Measurements from ENCODE around the gene CYB5R3.
"Not testable (repeated sequence)": the region's sequence is repeated elsewhere in the genome, so short reads cannot be mapped to it uniquely, and the experiment has no call there.

CYB5R3 gene

DNA sequence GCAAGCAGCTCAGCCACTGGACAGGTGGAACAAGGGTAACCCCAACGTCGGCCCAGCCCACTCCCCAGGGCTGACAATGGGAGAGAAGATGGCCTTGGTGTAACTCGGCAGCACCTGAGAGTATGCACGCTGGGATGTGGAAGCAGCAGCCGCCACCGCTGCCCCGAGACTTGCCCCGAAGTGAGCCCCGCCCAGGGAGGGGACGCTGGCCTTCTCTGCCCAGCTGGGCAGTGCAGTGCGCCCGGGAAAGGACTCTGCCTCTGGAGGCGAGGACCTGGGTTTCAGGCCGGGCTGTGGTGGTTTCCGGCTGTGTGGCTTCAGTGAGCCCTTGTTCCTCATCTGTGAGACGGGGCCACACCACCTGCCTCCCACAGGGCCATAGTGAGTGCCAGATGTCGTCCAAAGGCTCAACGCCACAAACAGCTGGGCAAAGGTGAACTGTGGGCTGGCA, 25.9 kb downstream of the CYB5R3 start:
- no peak overlapping the region for H3K4me3 Mint-ChIP-seq

DNA sequence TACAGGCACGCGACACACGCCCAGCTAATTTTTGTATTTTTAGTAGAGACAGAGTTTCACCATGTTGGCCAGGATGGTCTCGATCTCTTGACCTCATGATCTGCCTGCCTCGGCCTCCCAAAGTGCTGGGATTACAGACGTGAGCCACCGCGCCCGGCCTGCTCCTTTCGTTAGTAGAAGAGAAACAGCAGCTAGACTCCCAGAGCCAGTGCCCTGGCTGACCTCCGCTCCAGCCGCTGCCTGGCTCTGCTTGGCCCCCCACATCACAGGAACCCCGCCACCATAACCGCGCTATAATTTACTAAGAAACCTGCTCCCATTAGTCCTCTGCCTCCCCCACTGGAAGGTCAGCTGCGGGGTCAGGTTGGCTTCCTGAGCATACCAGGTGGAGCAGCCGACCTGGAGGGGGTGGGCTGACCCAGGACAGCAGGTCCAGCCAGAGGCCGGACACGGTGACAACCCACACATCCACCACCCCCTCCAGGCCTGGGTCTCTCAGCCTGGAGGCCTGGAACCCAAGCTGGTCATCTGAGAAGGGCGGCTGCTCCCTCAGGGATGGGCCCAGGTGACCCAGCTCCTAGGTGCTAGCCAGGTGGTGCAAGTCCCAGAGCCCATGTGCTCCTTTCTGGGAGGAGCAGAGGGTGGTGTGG, 27.0 kb downstream of the CYB5R3 start:
- H3K27ac Mint-ChIP-seq (ENCODE audit: low read depth), result peak overlapping the region; percentile 58

More for the DNA sequence above, 25.9 kb downstream of the CYB5R3 start:
- no peak for DNase-seq (ENCODE audit: low spot score in 2 of 2)
- ATAC-seq (replicated peaks; ENCODE audit: extremely low read depth, poor library complexity, severe bottlenecking), result peak; percentile 12
- no peak overlapping the region for H3K27ac Mint-ChIP-seq (ENCODE audit: low read depth)
- no peaks in the 10 kb centered on the region for H3K27me3 Mint-ChIP-seq
- H3K36me3 Mint-ChIP-seq (ENCODE audit: insufficient read depth), result peaks cover 26% of the 10 kb centered on the region
- peaks cover 6% of the 10 kb centered on the region for H3K4me1 Mint-ChIP-seq
- no peaks in the 10 kb centered on the region for H3K9me3 Mint-ChIP-seq

DNA sequence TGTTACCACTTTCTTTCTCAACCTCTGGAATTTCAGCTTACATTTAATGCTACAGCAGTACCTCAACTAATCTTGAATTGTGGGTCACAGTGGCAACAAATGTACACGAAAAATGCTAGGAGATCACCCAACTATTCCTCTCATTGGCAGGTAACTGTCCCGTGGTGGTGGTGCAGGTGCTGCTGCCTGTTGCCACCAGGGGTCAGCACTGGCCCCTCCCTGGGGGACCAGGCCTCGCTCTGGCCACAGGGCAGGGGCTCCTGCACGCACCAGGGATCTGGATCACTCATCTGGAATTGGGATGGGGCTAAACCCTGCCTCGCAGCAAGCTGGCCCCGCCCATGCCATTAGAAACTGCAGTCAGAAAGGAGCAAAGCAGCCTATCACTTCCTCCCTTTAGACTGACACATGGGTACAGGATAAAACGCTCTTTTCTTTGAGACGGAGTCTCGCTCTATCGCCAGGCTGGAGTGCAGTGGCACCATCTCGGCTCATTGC, 27.6 kb downstream of the CYB5R3 start:
- Mint-ChIP-seq H3K27ac (ENCODE audit: low read depth) (peak overlapping the region; percentile 58), H3K4me3 (no peak overlapping the region)

More for the DNA sequence above, 27.0 kb downstream of the CYB5R3 start:
- ATAC-seq (replicated peaks; ENCODE audit: extremely low read depth, poor library complexity, severe bottlenecking) (no peak), DNase-seq (ENCODE audit: low spot score in 2 of 2) (no peak)
- Mint-ChIP-seq H3K9me3 (no peaks in the 10 kb centered on the region), H3K36me3 (ENCODE audit: insufficient read depth) (peaks cover 22% of the 10 kb centered on the region), H3K4me1 (peaks cover 6% of the 10 kb centered on the region), H3K27me3 (no peaks in the 10 kb centered on the region), H3K4me3 (no peak overlapping the region)

DNA sequence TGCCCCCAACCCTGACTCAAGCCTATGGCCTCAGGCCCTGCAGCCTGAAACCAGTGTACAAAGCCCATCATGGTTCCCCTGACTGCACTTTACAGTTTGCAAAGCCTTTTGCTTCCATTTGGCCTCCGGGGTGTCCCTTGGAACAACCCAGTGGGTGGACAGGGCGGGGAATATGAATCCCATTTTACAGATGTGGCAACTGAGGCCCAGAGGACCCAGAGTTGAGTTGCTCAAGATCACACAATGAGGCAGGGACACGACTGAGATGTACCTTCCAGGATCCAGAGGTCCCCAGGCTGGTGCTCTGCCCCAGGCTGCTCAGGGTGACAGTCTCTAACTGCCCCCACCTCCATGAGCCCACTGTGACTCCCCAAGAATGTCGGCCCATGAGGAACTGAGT, 29.1 kb downstream of the CYB5R3 start:
- H3K36me3 Mint-ChIP-seq (ENCODE audit: insufficient read depth), result peaks cover 28% of the 10 kb centered on the region
- H3K27ac Mint-ChIP-seq (ENCODE audit: low read depth), result no peak overlapping the region
- H3K9me3 Mint-ChIP-seq, result no peaks in the 10 kb centered on the region
- no peak overlapping the region for H3K4me3 Mint-ChIP-seq
- ATAC-seq (replicated peaks; ENCODE audit: extremely low read depth, poor library complexity, severe bottlenecking) (no peak), DNase-seq (ENCODE audit: low spot score in 2 of 2) (no peak)
- peaks cover 14% of the 10 kb centered on the region for H3K4me1 Mint-ChIP-seq
- H3K27me3 Mint-ChIP-seq, result no peaks in the 10 kb centered on the region

More for the DNA sequence above, 27.6 kb downstream of the CYB5R3 start:
- Mint-ChIP-seq H3K4me1 (peaks cover 6% of the 10 kb centered on the region), H3K36me3 (ENCODE audit: insufficient read depth) (peaks cover 22% of the 10 kb centered on the region), H3K27me3 (no peaks in the 10 kb centered on the region), H3K9me3 (no peaks in the 10 kb centered on the region)
- DNase-seq (ENCODE audit: low spot score in 2 of 2) (peak; percentile 33 to 35), ATAC-seq (replicated peaks; ENCODE audit: extremely low read depth, poor library complexity, severe bottlenecking) (peak; percentile 59)

DNA sequence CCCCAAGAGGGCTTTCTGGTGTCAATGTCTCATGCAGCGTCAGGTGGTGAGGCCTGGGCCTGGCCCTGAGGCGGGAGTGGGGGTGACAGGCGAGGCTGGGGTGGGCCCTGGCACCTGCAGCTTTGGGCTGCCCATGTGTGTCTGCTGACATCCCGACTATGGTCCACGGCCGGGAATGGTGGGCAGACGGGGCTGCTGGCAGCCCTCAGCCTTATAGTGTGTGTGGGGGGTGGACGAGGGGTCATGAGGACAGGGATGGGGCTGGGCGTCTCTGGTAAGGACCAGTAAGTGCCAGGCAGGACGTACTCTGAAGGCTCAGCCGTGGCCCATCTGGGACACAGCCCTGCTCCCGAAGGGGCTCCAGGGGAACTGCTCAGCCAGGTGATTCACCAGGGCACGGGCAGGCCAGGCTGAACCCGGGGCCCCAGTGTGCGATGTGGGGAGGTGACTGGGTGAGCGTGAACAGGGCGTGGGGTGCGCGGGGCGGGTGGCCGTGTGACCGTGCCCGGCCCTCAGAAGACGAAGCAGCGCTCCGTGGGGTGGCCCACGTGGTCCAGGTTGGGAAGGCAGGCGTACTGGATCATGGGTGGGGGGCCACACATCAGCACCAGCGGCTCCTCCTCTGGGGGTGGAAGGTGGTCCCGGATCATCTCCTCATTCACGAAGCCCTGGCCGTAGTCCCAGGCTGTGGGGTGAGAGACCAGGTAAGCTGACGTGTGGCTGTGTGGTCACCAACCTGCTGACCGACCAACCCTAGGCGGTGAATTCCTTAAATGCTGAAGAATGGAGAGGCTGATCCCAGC, 29.7 kb downstream of the CYB5R3 start:
- ATAC-seq (replicated peaks; ENCODE audit: extremely low read depth, poor library complexity, severe bottlenecking) (no peak), DNase-seq (ENCODE audit: low spot score in 2 of 2) (no peak)
- Mint-ChIP-seq H3K27ac (ENCODE audit: low read depth) (no peak overlapping the region), H3K36me3 (ENCODE audit: insufficient read depth) (peaks cover 31% of the 10 kb centered on the region), H3K9me3 (no peaks in the 10 kb centered on the region), H3K4me3 (no peak overlapping the region), H3K4me1 (peaks cover 20% of the 10 kb centered on the region), H3K27me3 (no peaks in the 10 kb centered on the region)

DNA sequence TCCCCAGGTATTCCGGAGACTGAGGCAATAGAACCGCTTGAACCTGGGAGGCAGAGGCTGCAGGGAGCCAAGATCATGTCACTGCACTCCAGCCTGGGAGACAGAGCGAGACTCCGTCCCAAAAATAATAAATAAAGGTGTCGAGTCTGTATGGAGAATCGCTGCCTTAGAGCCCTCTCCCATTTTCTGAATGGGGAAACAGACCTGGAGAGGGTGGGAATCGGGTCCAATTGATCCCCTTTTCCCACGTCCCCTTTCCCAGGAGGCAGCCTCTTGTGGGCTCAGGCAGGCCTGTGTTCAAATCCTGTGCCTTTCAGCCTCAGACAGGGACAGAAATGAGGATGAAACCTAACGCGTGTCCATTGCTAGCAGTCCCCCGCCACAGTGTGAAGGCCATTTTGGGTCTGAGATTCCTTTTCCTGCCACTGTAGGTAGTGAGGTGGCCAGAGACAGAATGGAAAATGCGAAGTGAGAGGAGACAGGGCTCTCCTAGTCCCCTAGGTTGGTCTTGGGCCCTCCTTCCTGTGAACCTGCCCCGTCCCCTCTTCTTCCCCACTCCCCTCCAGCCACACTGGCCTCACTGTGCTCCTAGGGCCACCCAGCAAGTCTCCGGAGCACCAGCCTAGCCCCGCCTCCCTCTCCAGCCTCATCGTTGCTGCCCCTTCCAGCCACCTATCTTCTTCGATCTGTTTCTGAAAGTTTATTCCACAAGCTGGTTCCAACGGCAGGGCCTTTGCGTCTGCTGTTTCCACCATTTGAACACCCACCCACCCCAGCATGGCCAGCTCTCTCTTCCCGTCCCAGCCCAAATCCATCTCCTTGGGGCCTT, 31.8 kb downstream of the CYB5R3 start:
- ATAC-seq (replicated peaks; ENCODE audit: extremely low read depth, poor library complexity, severe bottlenecking), result no peak
- H3K27ac Mint-ChIP-seq (ENCODE audit: low read depth), result no peak overlapping the region
- H3K36me3 Mint-ChIP-seq (ENCODE audit: insufficient read depth), result peaks cover 44% of the 10 kb centered on the region
- H3K4me1 Mint-ChIP-seq, result peaks cover 37% of the 10 kb centered on the region
- DNase-seq (ENCODE audit: low spot score in 2 of 2), result no peak
- no peaks in the 10 kb centered on the region for H3K9me3 Mint-ChIP-seq
- no peak overlapping the region for H3K4me3 Mint-ChIP-seq
- no peaks in the 10 kb centered on the region for H3K27me3 Mint-ChIP-seq

DNA sequence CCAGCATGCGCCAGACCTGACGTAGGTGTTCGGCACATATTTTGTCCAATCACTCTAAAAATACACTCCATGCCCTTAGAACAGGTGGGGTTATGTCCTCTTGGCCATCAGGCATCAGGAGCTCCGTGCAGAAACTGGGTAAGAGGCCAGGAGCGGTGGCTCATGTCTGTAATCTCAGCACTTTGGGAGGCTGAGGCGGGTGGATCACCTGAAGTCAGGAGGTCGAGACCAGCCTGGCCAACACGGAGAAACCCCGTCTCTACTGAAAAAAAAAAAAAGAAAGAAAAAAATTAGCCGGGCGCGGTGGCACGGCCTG, 33.4 kb downstream of the CYB5R3 start:
- peak; percentile 8 for ATAC-seq (replicated peaks; ENCODE audit: extremely low read depth, poor library complexity, severe bottlenecking)
- Mint-ChIP-seq H3K36me3 (ENCODE audit: insufficient read depth) (peaks cover 48% of the 10 kb centered on the region), H3K4me1 (peaks cover 36% of the 10 kb centered on the region), H3K4me3 (peak overlapping the region; percentile 98), H3K27ac (ENCODE audit: low read depth) (peak overlapping the region; percentile 100)
- DNase-seq (ENCODE audit: low spot score in 2 of 2); H3K9me3 Mint-ChIP-seq; H3K27me3 Mint-ChIP-seq: not testable (repeated sequence)

DNA sequence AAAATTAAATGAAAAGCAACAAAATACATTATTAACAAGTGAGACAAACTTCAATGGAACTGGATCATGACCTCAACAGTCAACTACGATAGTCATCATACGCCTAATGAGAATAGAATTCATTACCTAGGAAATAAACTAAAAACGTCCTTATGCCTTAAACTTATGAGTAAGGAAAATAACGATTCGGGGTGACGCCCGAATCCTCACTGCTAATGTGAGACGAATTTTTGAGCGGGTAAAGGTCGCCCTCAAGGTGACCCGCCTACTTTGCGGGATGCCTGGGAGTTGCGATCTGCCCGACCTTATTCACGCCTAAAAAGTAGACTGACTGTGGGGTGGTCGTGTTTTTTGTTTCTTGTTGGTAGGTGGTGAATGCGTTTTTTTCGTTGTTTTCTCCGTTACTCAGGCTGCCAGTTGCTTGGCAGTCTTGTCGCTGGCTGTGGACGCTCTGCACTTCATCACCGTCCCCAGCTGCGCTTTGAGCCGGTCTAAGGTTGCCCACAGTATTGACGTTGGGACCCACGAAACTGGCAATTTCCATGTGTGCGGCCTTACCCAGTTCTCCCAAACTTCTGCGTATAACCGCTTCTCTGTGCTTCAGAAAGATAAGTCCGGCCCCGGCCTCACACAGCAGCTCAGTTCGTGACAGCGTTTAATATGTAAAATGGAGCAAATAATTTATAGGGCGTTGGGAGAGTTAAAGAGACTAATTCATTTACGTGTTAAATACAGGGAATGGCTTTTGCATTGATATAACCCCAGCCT, 33.9 kb downstream of the CYB5R3 start:
- H3K27ac Mint-ChIP-seq (ENCODE audit: low read depth), result peak overlapping the region; percentile 100
- H3K27me3 Mint-ChIP-seq, result no peaks in the 10 kb centered on the region
- DNase-seq (ENCODE audit: low spot score in 2 of 2), result peak; percentile 68 to 90
- H3K36me3 Mint-ChIP-seq (ENCODE audit: insufficient read depth), result peaks cover 49% of the 10 kb centered on the region
- peaks cover 37% of the 10 kb centered on the region for H3K4me1 Mint-ChIP-seq
- ATAC-seq (replicated peaks; ENCODE audit: extremely low read depth, poor library complexity, severe bottlenecking), result peak; percentile 74
- H3K4me3 Mint-ChIP-seq, result peak overlapping the region; percentile 98
- H3K9me3 Mint-ChIP-seq, result no peaks in the 10 kb centered on the region

DNA sequence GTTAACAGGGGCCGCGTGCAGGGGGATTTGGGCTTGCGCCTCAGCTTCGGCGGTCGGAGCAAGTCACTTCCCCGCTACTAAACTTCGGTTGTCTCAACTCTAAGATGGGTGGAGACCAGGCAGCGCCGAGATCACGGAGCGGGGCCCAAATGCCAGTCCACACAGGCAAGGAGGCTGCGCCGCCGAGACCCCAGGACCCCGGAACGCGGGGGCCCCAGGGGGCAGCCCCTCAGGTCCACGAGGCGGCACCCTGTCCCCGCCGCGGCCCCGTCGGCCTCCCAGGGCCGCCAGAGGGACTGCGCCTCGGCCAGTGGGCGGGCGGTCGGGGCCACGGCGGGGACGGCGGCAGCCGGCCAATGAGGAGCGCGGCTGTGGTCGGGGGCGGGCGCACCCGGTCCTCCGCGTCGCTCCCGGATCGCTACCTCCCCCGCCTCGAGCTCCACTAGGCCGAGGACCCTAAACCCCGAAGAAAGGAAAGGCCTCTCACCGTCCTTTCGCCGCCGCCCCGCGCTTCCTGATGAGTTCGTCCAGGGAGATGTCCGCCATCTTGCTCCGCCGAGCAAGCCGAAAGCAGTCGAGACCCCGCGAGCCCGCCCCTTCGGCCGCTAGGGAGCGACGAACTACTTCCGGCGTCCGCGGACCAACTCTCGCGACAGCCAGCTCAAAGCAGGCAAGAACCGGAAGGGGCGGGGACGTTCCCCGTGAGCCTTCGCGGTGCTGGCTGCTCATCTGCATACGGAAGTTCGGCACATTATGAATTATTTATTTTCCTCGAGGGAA, 34.7 kb downstream of the CYB5R3 start, which contains the start of gene POLDIP3:
Gene POLDIP3 (minus strand): TSS at position 572 of the 780 bp plus-strand sequence. CDS start 26 bp downstream, at position 546.
- ATAC-seq (replicated peaks; ENCODE audit: extremely low read depth, poor library complexity, severe bottlenecking) (peak; percentile 73), DNase-seq (ENCODE audit: low spot score in 2 of 2) (peak; percentile 96 to 98)
- Mint-ChIP-seq H3K36me3 (ENCODE audit: insufficient read depth) (peaks cover 48% of the 10 kb centered on the region), H3K4me1 (peaks cover 40% of the 10 kb centered on the region), H3K27ac (ENCODE audit: low read depth) (peak within 1 kb of the TSS; percentile 100), H3K4me3 (peak within 1 kb of the TSS; percentile 98), H3K27me3 (no peaks in the 10 kb centered on the region), H3K9me3 (no peaks in the 10 kb centered on the region)

DNA sequence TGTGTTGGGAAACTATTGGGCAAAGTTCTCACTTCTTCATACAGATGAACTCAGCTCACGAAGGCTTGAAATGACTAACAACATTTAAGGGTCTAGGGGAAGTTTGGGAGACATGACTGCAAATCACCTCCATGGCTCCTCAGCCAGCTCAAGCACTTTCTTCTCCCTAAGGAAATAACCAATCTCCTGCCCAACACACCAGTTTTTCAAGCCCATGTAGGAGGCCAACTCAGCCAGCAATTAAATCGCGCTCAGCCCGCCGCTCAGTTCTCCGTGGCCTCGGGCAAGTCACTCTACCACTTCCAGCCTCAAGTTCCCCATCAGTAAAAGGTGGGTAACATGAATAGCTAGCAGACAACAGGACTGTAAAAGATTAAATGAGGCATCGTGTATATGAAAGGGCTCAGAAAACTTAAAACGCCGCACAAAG, 35.3 kb downstream of the CYB5R3 start:
- Mint-ChIP-seq H3K27ac (ENCODE audit: low read depth) (peak overlapping the region; percentile 100), H3K36me3 (ENCODE audit: insufficient read depth) (peaks cover 43% of the 10 kb centered on the region), H3K27me3 (no peaks in the 10 kb centered on the region), H3K4me1 (peaks cover 40% of the 10 kb centered on the region), H3K9me3 (no peaks in the 10 kb centered on the region), H3K4me3 (peak overlapping the region; percentile 98)
- ATAC-seq (replicated peaks; ENCODE audit: extremely low read depth, poor library complexity, severe bottlenecking) (peak; percentile 1), DNase-seq (ENCODE audit: low spot score in 2 of 2) (no peak)

DNA sequence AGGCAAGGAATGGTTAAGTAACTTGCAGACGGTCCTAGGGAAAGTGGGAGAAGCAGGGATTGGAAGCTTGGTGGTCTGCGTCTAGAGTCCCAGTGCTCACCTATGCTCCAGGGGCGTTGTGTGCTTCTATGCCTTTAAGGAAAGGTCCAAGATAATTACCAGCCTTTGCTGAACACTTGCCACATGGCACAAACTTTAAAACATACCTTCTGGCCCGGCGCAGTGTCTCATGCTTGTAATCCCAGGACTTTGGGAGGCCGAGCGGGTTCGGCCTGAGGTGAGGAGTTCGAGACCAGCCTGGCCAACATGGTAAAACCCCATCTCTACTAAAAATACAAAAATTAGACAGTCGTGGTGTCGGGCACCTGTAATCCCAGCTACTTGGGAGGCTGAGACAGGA, 36.9 kb downstream of the CYB5R3 start:
- DNase-seq (ENCODE audit: low spot score in 2 of 2) (no peak), ATAC-seq (replicated peaks; ENCODE audit: extremely low read depth, poor library complexity, severe bottlenecking) (no peak)
- H3K4me1 Mint-ChIP-seq, result peaks cover 40% of the 10 kb centered on the region
- no peaks in the 10 kb centered on the region for H3K9me3 Mint-ChIP-seq
- no peaks in the 10 kb centered on the region for H3K27me3 Mint-ChIP-seq
- H3K27ac Mint-ChIP-seq (ENCODE audit: low read depth), result peak overlapping the region; percentile 100
- peaks cover 46% of the 10 kb centered on the region for H3K36me3 Mint-ChIP-seq (ENCODE audit: insufficient read depth)
- H3K4me3 Mint-ChIP-seq, result peak overlapping the region; percentile 98
